SK-N-SH (cell line): ENCODE results near the gene NPY5R. TPM values are rescaled to one million over a fixed set of nuclear protein-coding genes. Genes with fewer than 3 reads are reported as not detected.

Experiments
- CTCF ChIA-PET: fragments of 300-600, 350-600 bp; formaldehyde crosslinking; extraction: SDS; loops from one replicate; lab custom pipeline; 2021; lab: Yijun Ruan, JAX
- POLR2A ChIA-PET: fragments of 350-600 bp; sonication (Branson Sonifier 250); formaldehyde crosslinking; extraction: SDS; loops from one replicate; lab custom pipeline; 2020; ENCODE audit warnings: antibody characterized with exemption, inconsistent platforms; lab: Yijun Ruan, JAX
- DNase-seq: peaks from one replicate; pipeline ENCODE4 v3.0.0; 2012
- H2AFZ ChIP-seq: fragments of 200-600 bp; sonication (generic); 2 replicates; pipeline ENCODE4 v1.8.1; 2016; ENCODE audit warnings: antibody characterized with exemption, mild to moderate bottlenecking, low read depth
- H3F3A ChIP-seq: fragments of 200-600 bp; sonication (generic); replicated peaks from 2 replicates; pipeline ENCODE3; 2016; ENCODE audit warnings: antibody characterized with exemption, mild to moderate bottlenecking; ENCODE audit not compliant: insufficient read depth
- H3K27ac ChIP-seq, 2 experiments: fragments of 200-500 bp in 1 of 2; fragments of 200-600 bp in 1 of 2; sonication (Bioruptor generic) in 1 of 2; sonication (generic), shearing (Covaris generic) in 1 of 2; 2 replicates each; pipeline versions ENCODE4 v1.5.1 to v1.6.1; 2014 to 2016; ENCODE audit warnings: low read depth in 2 of 2, inconsistent platforms in 1 of 2, low read length in 1 of 2, mild to moderate bottlenecking in 1 of 2, mixed read lengths in 1 of 2
- H3K27me3 ChIP-seq: fragments of 200-600 bp; sonication (generic), shearing (Covaris generic); 2 replicates; pipeline ENCODE4 v1.6.1; 2016; ENCODE audit warnings: mixed run types; ENCODE audit not compliant: insufficient read depth
- H3K36me3 ChIP-seq, 2 experiments: fragments of 200-500 bp in 1 of 2; fragments of 200-600 bp in 1 of 2; sonication (Bioruptor generic) in 1 of 2; sonication (generic) in 1 of 2; replicated peaks in 1 of 2; 2 replicates each; pipeline versions ENCODE3 to v1.5.1; 2014 to 2016; ENCODE audit warnings: low read length in 1 of 2, mild to moderate bottlenecking in 1 of 2; ENCODE audit not compliant: insufficient read depth in 2 of 2, control insufficient read depth in 1 of 2
- H3K4me1 ChIP-seq, 2 experiments: fragments of 200-500 bp in 1 of 2; fragments of 200-600 bp in 1 of 2; sonication (Bioruptor generic) in 1 of 2; sonication (generic), shearing (Covaris generic) in 1 of 2; 2 replicates each; pipeline versions ENCODE4 v1.5.1 to v1.6.1; 2014 to 2016; ENCODE audit warnings: low read depth in 1 of 2, low read length in 1 of 2, mixed run types in 1 of 2; ENCODE audit not compliant: insufficient read depth in 2 of 2, control insufficient read depth in 1 of 2
- H3K4me2 ChIP-seq: fragments of 200-600 bp; sonication (generic), shearing (Covaris generic); 2 replicates; pipeline ENCODE4 v1.6.1; 2017; ENCODE audit warnings: mixed run types
- H3K4me3 ChIP-seq, 2 experiments: fragments of 200-500 bp in 1 of 2; fragments of 200-600 bp in 1 of 2; sonication (Bioruptor generic) in 1 of 2; sonication (generic), shearing (Covaris generic) in 1 of 2; 2 replicates each; pipeline versions ENCODE4 v1.5.1 to v1.8.1; 2014 to 2016; ENCODE audit warnings: low read depth in 2 of 2, inconsistent platforms in 1 of 2, low read length in 1 of 2, mild to moderate bottlenecking in 1 of 2, mixed read lengths in 1 of 2, moderate library complexity in 1 of 2
- H3K79me2 ChIP-seq: fragments of 200-600 bp; sonication (generic); 2 replicates; pipeline ENCODE4 v1.8.1; 2017; ENCODE audit warnings: mild to moderate bottlenecking; ENCODE audit not compliant: insufficient read depth
- H3K9ac ChIP-seq: fragments of 200-600 bp; sonication (generic); 2 replicates; pipeline ENCODE4 v1.6.1; 2017; ENCODE audit warnings: mixed run types
- H3K9me2 ChIP-seq: fragments of 200-600 bp; sonication (generic); 2 replicates; pipeline ENCODE4 v1.6.1; 2017; ENCODE audit warnings: mixed run types
- H3K9me3 ChIP-seq: fragments of 200-600 bp; sonication (generic); 2 replicates; pipeline ENCODE4 v1.6.1; 2017; ENCODE audit warnings: mixed run types, mild to moderate bottlenecking, moderate library complexity
- H4K20me1 ChIP-seq: fragments of 200-600 bp; sonication (generic); 2 replicates; pipeline ENCODE4 v1.6.1; 2017; ENCODE audit warnings: mild to moderate bottlenecking, mixed run types; ENCODE audit not compliant: insufficient read depth
- CHD2 ChIP-seq: fragments of 150-350 bp; IDR thresholded peaks from 2 replicates; pipeline ENCODE4 v1.6.1; 2018; ENCODE audit warnings: low read length; ENCODE audit not compliant: partially characterized antibody
- CTCF ChIP-seq: fragments of 200-600 bp; sonication (generic); IDR thresholded peaks from 2 replicates; pipeline ENCODE4 v1.6.1; 2017; ENCODE audit warnings: antibody characterized with exemption, mild to moderate bottlenecking, moderate library complexity
- IRF3 ChIP-seq: fragments of 150-350 bp; IDR thresholded peaks from 2 replicates; pipeline ENCODE4 v1.6.1; 2016; ENCODE audit warnings: mild to moderate bottlenecking, low read depth, low read length
- MAX ChIP-seq: IDR thresholded peaks from 2 replicates; pipeline ENCODE4 v1.4.0; 2012; ENCODE audit warnings: low read depth
- NFIC ChIP-seq: IDR thresholded peaks from 2 replicates; pipeline ENCODE4 v1.4.0; 2012; ENCODE audit warnings: borderline replicate concordance
- RAD21 ChIP-seq: IDR thresholded peaks from 2 replicates; pipeline ENCODE4 v1.6.1; 2012; ENCODE audit warnings: mild to moderate bottlenecking, low read length
- SMC3 ChIP-seq: IDR thresholded peaks from 2 replicates; pipeline ENCODE4 v1.6.1; 2012; ENCODE audit warnings: low read depth, low read length, improper control_type of control experiment
- TAF1 ChIP-seq: IDR thresholded peaks from 2 replicates; pipeline ENCODE4 v1.6.1; 2012; ENCODE audit warnings: low read depth, mild to moderate bottlenecking, low read length, moderate library complexity, borderline replicate concordance
- USF1 ChIP-seq: IDR thresholded peaks from 2 replicates; pipeline ENCODE4 v1.4.0; 2012; ENCODE audit warnings: low read depth, borderline replicate concordance
- USF2 ChIP-seq: fragments of 150-350 bp; IDR thresholded peaks from 2 replicates; pipeline ENCODE4 v1.6.1; 2017; ENCODE audit warnings: antibody characterized with exemption, low read length, low read depth, borderline replicate concordance
- whole genome bisulfite sequencing: methylation state at CpG from one replicate; pipeline ENCODE4 v1.1.6; 2017; ENCODE audit warnings: low lambda C conversion rate; 5-methylcytosine and 5-hydroxymethylcytosine counted together
- polyA plus RNA-seq, 3 experiments: library from polyadenylated mRNA; depleted of rRNA; stranded (reverse); fragments of >200 nt; gene quantifications; 2 replicates each; pipeline ENCODE4 v1.2.3, GENCODE V29; 2012

Gene NPY5R
- polyA plus RNA-seq, 1 of the 3 experiments (the other 2 are of a cell fraction), result not detected

- TF ChIP-seq CTCF, result no peak; the same call in 1 of the 2 replicates
- TF ChIP-seq, all 33 proteins: peak for 0
Measured at GRCh38 chr4:163331629-163332376, 11.9 kb upstream of the NPY5R start (continued).

- no peaks in the 10 kb centered on the region for H3K9me2 ChIP-seq
- no peaks in the 10 kb centered on the region for H3K36me3 ChIP-seq
- peak within 1 kb of the TSS; percentile 47 to 61 for H3K4me3 ChIP-seq
- H3K9ac ChIP-seq, result no peak within 1 kb of the TSS
- 9% methylated on average over 33 of the region's 36 CpGs for WGBS
- no peak within 1 kb of the TSS for H3K27ac ChIP-seq
- H3K79me2 ChIP-seq, result no peaks in the 10 kb centered on the region
- H3K27me3 ChIP-seq, result peaks cover 22% of the 10 kb centered on the region; the same call in 1 of the 2 replicates
- H3F3A ChIP-seq, result peaks cover 7% of the 10 kb centered on the region
- H3K9me3 ChIP-seq, result no peaks in the 10 kb centered on the region
- DNase-seq, result peak; percentile 78
- H3K4me1 ChIP-seq, result peaks cover 4 to 9% of the 10 kb centered on the region in 2 experiments; a peak in 2 of 4 replicates
- H2AFZ ChIP-seq, result peak within 1 kb of the TSS; percentile 85
- no peaks in the 10 kb centered on the region for H4K20me1 ChIP-seq
- ChIA-PET POLR2A (no interaction called here), CTCF (interaction anchor here (0.6 to 6.9 kb wide), 32 partner anchors 10 to 1563 kb away, joined by 3 to 76 read pairs (median 4); no protein-coding TSS in a partner anchor)
- TF ChIP-seq RAD21, result peak; percentile 74
- 0 out of 2 replicates have a peak, but pooled peaks have one; percentile 34 for TF ChIP-seq USF2
- peak; percentile 80 for TF ChIP-seq CTCF
- no peak for TF ChIP-seq CHD2
- TF ChIP-seq SMC3, result peak; percentile 74
- no peak for TF ChIP-seq MAX
- TF ChIP-seq TAF1, result no peak
- TF ChIP-seq NFIC, result no peak
- peak; percentile 93 for TF ChIP-seq USF1
- TF ChIP-seq IRF3, result no peak
- peak within 1 kb of the TSS; percentile 93 for H3K4me2 ChIP-seq
Measured at GRCh38 chr4:163332526-163333406, 10.9 kb upstream of the NPY5R start, which contains the start of gene NPY1R. NPY1R (minus strand) TSS chr4:163332596; CDS start chr4:163326554, 6,042 bp downstream.
